NB4 (cell line): ENCODE data around the gene HLA-DMA.

Experiments used
- MYC ChIP-seq: IDR thresholded peaks from 2 replicates; pipeline ENCODE4 v1.6.1; 2011; ENCODE audit warnings: low read depth, low read length
- POLR2A ChIP-seq: IDR thresholded peaks from 2 replicates; pipeline ENCODE4 v1.6.1; 2011; ENCODE audit warnings: mild to moderate bottlenecking; ENCODE audit not compliant: insufficient read length; ENCODE audit errors: extremely low read depth
- TF ChIP-seq, protein P1 (sequence below): IDR thresholded peaks from one replicate; pipeline ENCODE4 v1.5.1; 2012; ENCODE audit warnings: low read depth, low read length
- TF ChIP-seq, protein P2 (sequence below): IDR thresholded peaks from 2 replicates; pipeline ENCODE4 v1.6.1; 2011; ENCODE audit warnings: low read depth, low read length

DNA sequence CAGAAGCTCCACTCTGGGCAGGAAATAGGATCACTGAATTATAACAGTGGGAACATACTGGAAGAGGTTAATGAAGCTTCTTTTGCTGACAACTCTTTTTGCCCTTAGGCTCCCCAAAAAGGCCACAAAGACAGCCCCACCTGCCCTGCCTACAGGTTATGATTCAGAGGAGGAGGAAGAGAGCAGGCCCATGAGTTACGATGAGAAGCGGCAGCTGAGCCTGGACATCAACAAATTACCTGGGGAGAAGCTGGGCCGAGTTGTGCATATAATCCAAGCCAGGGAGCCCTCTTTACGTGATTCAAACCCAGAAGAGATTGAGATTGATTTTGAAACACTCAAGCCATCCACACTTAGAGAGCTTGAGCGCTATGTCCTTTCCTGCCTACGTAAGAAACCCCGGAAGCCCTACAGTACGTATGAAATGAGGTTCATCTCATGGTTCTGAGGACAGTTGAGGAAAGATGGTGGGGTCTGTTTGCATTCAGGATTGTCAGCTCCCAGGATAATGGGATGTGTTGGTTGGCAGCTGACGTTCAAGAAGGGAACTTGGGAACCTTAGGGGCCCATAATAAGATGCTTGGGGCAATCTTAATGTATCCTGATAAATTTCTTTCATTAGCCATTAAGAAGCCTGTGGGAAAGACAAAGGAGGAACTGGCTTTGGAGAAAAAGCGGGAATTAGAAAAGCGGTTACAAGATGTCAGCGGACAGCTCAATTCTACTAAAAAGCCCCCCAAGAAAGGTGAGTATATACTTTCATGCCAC is 27.0 kb upstream of the HLA-DMA start:
- TF ChIP-seq, protein P1, sequence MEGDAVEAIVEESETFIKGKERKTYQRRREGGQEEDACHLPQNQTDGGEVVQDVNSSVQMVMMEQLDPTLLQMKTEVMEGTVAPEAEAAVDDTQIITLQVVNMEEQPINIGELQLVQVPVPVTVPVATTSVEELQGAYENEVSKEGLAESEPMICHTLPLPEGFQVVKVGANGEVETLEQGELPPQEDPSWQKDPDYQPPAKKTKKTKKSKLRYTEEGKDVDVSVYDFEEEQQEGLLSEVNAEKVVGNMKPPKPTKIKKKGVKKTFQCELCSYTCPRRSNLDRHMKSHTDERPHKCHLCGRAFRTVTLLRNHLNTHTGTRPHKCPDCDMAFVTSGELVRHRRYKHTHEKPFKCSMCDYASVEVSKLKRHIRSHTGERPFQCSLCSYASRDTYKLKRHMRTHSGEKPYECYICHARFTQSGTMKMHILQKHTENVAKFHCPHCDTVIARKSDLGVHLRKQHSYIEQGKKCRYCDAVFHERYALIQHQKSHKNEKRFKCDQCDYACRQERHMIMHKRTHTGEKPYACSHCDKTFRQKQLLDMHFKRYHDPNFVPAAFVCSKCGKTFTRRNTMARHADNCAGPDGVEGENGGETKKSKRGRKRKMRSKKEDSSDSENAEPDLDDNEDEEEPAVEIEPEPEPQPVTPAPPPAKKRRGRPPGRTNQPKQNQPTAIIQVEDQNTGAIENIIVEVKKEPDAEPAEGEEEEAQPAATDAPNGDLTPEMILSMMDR, result no peak
- TF ChIP-seq, protein P2, sequence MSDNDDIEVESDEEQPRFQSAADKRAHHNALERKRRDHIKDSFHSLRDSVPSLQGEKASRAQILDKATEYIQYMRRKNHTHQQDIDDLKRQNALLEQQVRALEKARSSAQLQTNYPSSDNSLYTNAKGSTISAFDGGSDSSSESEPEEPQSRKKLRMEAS, result no peak
- TF ChIP-seq POLR2A (no peak), MYC (no peak)
